ENCODE data around the gene FAM200A. TPM values are rescaled to one million over a fixed set of nuclear protein-coding genes. Genes with fewer than 3 reads are reported as not detected.

Gene FAM200A
- total and polyA plus RNA-seq, 10 donors = 4.9 to 9.2 (median 5.7) TPM

- Histone ChIP-seq H3K27ac (peak overlapping the region; percentile 92 to 100 (median 98)), H3K4me3 (peak overlapping the region; percentile 36 to 95 (median 69)), H3K36me3 (peaks cover 0 to 71% (median 50%) of the 10 kb centered on the region in 6 donors), H3K4me1 (peaks cover 20 to 85% (median 52%) of the 10 kb centered on the region in 6 donors), H3K27me3 (replicated peaks in 1 of 7) (no peaks in the 10 kb centered on the region), H3K9me3 (no peaks in the 10 kb centered on the region)
- TF ChIP-seq, protein P1, sequence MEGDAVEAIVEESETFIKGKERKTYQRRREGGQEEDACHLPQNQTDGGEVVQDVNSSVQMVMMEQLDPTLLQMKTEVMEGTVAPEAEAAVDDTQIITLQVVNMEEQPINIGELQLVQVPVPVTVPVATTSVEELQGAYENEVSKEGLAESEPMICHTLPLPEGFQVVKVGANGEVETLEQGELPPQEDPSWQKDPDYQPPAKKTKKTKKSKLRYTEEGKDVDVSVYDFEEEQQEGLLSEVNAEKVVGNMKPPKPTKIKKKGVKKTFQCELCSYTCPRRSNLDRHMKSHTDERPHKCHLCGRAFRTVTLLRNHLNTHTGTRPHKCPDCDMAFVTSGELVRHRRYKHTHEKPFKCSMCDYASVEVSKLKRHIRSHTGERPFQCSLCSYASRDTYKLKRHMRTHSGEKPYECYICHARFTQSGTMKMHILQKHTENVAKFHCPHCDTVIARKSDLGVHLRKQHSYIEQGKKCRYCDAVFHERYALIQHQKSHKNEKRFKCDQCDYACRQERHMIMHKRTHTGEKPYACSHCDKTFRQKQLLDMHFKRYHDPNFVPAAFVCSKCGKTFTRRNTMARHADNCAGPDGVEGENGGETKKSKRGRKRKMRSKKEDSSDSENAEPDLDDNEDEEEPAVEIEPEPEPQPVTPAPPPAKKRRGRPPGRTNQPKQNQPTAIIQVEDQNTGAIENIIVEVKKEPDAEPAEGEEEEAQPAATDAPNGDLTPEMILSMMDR (IDR thresholded peaks at IDR 0.05 in 8 of 11, conservative IDR thresholded peaks at IDR 0.05 in 3 of 11) = no peak
- TF ChIP-seq POLR2AphosphoS5 (IDR thresholded peaks at IDR 0.05) = no peak
- TF ChIP-seq POLR2A (IDR thresholded peaks at IDR 0.05) = no peak
- DNase-seq = no peak
- intact Hi-C loops (cut with DNase I; ENCODE audit: low total_unique reads) = no loop called here
- 28 to 36% (median 31%) methylated on average over 24 to 31 of the region's 31 CpGs for WGBS, 5 donors
These were observed 7.4 kb upstream of the FAM200A start for GRCh38 chr7:99559175-99559915.

DNA sequence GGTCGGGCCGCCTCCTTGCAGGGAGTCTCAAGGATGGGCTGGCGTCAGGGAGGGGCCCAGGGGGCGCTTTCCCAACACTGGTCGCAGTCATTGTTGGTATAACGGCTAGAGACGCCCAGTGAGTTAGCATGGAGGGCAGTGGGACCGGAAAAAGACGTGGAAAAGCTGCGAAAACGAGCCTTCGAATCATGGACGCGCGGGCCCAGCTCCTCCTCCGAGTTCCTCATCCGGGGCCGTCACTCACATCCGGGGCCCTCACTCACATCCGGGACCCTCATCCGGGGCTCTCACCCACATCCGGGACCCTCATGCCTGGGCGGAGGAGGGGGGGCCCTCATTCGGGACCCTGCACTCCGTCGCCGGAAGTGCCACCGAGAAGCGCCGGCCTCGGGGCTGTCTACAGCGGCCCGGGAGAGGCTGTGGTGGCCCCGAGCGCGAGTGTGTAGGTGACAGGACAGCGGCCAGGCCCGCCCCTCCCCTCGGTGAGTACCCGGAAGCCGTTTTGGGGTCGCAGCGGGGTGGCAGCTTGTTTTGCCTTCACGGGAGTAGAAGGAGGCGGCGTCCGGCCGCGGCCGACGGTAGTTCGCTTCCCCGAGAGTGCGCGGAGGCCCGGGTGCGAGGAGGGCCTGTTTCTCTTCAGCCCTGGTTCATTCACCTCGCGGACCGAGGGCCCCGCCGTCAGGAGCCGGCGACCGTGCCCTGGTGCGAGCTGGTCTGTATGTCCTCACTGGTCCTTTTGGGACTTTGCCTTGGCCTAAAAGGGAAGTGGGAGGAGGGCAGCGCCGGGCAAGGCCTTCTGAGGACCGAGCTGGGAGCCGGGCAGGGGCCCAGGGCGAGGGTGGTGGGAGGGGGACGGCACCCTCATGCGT is 6.6 kb upstream of the FAM200A start, which contains the start of gene ZNF655:
Gene ZNF655 (plus strand): TSS at position 337 of the 869 bp plus-strand sequence. CDS start 1,918 bp downstream, outside the sequence.
- TF ChIP-seq POLR2AphosphoS5 (IDR thresholded peaks at IDR 0.05) (peak; percentile 85 to 95 (median 87)), POLR2A (IDR thresholded peaks at IDR 0.05) (peak in 1 of 3 donors; percentile 46)
- TF ChIP-seq, protein P1 (IDR thresholded peaks at IDR 0.05 in 8 of 11, conservative IDR thresholded peaks at IDR 0.05 in 3 of 11) = peak in 3 of 11 experiments; percentile 12 to 30 (median 16)
- peak; percentile 97 for DNase-seq
- H3K27me3 ChIP-seq (replicated peaks in 1 of 7) = no peaks in the 10 kb centered on the region
- H3K4me1 ChIP-seq = peaks cover 20 to 82% (median 52%) of the 10 kb centered on the region in 6 donors
- WGBS, 5 donors = 0 to 1% (median 0%) methylated on average over 14 to 73 of the region's 73 CpGs
- H3K36me3 ChIP-seq = peaks cover 0 to 71% (median 45%) of the 10 kb centered on the region in 6 donors
- intact Hi-C loops (cut with DNase I; ENCODE audit: low total_unique reads) = no loop called here
- H3K9me3 ChIP-seq = no peaks in the 10 kb centered on the region
- H3K4me3 ChIP-seq = peak within 1 kb of the TSS; percentile 36 to 95 (median 69)
- H3K27ac ChIP-seq = peak within 1 kb of the TSS; percentile 92 to 100 (median 98)

GRCh38 chr7:99557940-99558305 is 6.0 kb upstream of the FAM200A start:
- 3 to 6% (median 5%) methylated on average over 17 of the region's 17 CpGs for WGBS, 5 donors
- no peaks in the 10 kb centered on the region for H3K27me3 ChIP-seq (replicated peaks in 1 of 7)
- intact Hi-C loops (cut with DNase I; ENCODE audit: low total_unique reads) = no loop called here
- H3K4me1 ChIP-seq = peaks cover 20 to 77% (median 52%) of the 10 kb centered on the region in 6 donors
- H3K9me3 ChIP-seq = no peaks in the 10 kb centered on the region
- H3K36me3 ChIP-seq = peaks cover 0 to 68% (median 38%) of the 10 kb centered on the region in 6 donors
- peak overlapping the region; percentile 92 to 100 (median 98) for H3K27ac ChIP-seq
- H3K4me3 ChIP-seq = peak overlapping the region; percentile 36 to 95 (median 69)
- no peak for DNase-seq
- TF ChIP-seq POLR2AphosphoS5 (IDR thresholded peaks at IDR 0.05) = no peak
- TF ChIP-seq, protein P1 (IDR thresholded peaks at IDR 0.05 in 8 of 11, conservative IDR thresholded peaks at IDR 0.05 in 3 of 11) = no peak
- no peak for TF ChIP-seq POLR2A (IDR thresholded peaks at IDR 0.05)
